OCI-M2 (cell line): ENCODE measurements around the gene SCGB2B2.
"Not testable (repeated sequence)": the region's sequence is repeated elsewhere in the genome, so short reads cannot be mapped to it uniquely, and the experiment has no call there.

ENCODE experiments used
- DNase-seq: peaks from one replicate; lab custom pipeline; 2025; ENCODE audit not compliant: unreplicated experiment; lab: John Stamatoyannopoulos, UW

SCGB2B2 gene

GRCh38 chr19:34676697-34677385 is at the start of gene SCGB2B2:
Gene SCGB2B2, minus strand, starts transcription at chr19:34677159. Its CDS starts 82,596 bp downstream, at chr19:34594563.
- peak; percentile 97 for DNase-seq

GRCh38 chr19:34725400-34725799 is 48.4 kb upstream of the SCGB2B2 start:
- no peak for DNase-seq

- DNase-seq, result no peak
Observed at GRCh38 chr19:34722353-34722752, 45.4 kb upstream of the SCGB2B2 start.

- no peak for DNase-seq
Observed at GRCh38 chr19:34715357-34715756, 38.4 kb upstream of the SCGB2B2 start.

- DNase-seq, result no peak
Observed at GRCh38 chr19:34713262-34713637, 36.3 kb upstream of the SCGB2B2 start.

- DNase-seq, result peak; percentile 71
Observed at GRCh38 chr19:34712395-34713261, 35.7 kb upstream of the SCGB2B2 start.

- no peak for DNase-seq
Observed at GRCh38 chr19:34711890-34712289, 34.9 kb upstream of the SCGB2B2 start.

GRCh38 chr19:34707661-34708060 is 30.7 kb upstream of the SCGB2B2 start:
- DNase-seq, result no peak

- no peak for DNase-seq
Observed at GRCh38 chr19:34692549-34692948, 15.6 kb upstream of the SCGB2B2 start.

GRCh38 chr19:34690372-34690771 is 13.4 kb upstream of the SCGB2B2 start:
- no peak for DNase-seq

- no peak for DNase-seq
Observed at GRCh38 chr19:34688592-34688991, 11.6 kb upstream of the SCGB2B2 start.

GRCh38 chr19:34687348-34687747 is 10.4 kb upstream of the SCGB2B2 start:
- DNase-seq, result no peak

GRCh38 chr19:34686455-34686854 is 9.5 kb upstream of the SCGB2B2 start:
- no peak for DNase-seq

- DNase-seq, result not testable (repeated sequence)
Observed at GRCh38 chr19:34685266-34685665, 8.3 kb upstream of the SCGB2B2 start.

- no peak for DNase-seq
Observed at GRCh38 chr19:34681478-34681877, 4.5 kb upstream of the SCGB2B2 start.

- no peak for DNase-seq
Observed at GRCh38 chr19:34678421-34678820, 1.5 kb upstream of the SCGB2B2 start.

- DNase-seq, result no peak
Observed at GRCh38 chr19:34678085-34678412, 1.1 kb upstream of the SCGB2B2 start.

- peak; percentile 98 for DNase-seq
Observed at GRCh38 chr19:34677386-34678084, 576 bp upstream of the SCGB2B2 start, which contains the start of gene ZNF302. Gene ZNF302, plus strand, starts transcription at chr19:34677678. Its CDS starts 1,127 bp downstream, at chr19:34678805.

- DNase-seq, result no peak
Observed at GRCh38 chr19:34675919-34676318, 1.0 kb downstream of the SCGB2B2 start.

GRCh38 chr19:34675250-34675649 is 1.7 kb downstream of the SCGB2B2 start:
- no peak for DNase-seq

- DNase-seq, result no peak
Observed at GRCh38 chr19:34673590-34673989, 3.4 kb downstream of the SCGB2B2 start.

GRCh38 chr19:34671972-34672371 is 5.0 kb downstream of the SCGB2B2 start:
- DNase-seq, result no peak
